ENCODE data around the gene KRT82.
"Not testable (repeated sequence)": the region's sequence is repeated elsewhere in the genome, so short reads cannot be mapped to it uniquely, and the experiment has no call there.

Gene KRT82

GRCh38 chr12:52405922-52406385 is at the start of gene KRT82:
TSS of gene KRT82 (minus strand) at chr12:52406335. CDS start at chr12:52406277, 58 bp downstream.
- DNase-seq, result no peak

DNA sequence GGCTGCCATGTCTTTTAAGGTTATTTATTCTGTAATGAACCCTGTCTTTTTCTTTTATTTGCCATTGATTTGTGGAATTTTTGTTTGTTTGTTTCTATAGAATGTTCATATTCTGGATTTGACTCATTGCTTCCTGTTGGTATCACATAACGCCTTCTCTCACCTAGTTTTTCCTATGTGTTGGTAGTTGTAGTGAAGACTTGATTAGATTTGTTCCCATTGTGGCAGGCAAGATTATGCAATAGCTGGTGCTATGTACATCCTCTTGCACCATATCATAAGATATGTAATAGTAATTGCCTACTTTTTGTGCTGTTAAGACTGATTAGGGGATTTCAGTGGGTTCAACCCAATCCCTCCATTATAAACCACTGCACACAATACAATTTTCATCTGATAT is 49.7 kb upstream of the KRT82 start:
- no peak for DNase-seq

GRCh38 chr12:52454411-52455201 is 48.5 kb upstream of the KRT82 start:
- DNase-seq, result no peak

GRCh38 chr12:52452101-52452500 is 46.0 kb upstream of the KRT82 start, which contains the start of gene KRT6B:
TSS of gene KRT6B (minus strand) at chr12:52452146. CDS start at chr12:52452078, 68 bp downstream.
- DNase-seq, result no peak

GRCh38 chr12:52448228-52448627 is 42.1 kb upstream of the KRT82 start:
- DNase-seq, result no peak

- not testable (repeated sequence) for DNase-seq
These were observed 41.1 kb upstream of the KRT82 start for GRCh38 chr12:52447196-52447595.

DNA sequence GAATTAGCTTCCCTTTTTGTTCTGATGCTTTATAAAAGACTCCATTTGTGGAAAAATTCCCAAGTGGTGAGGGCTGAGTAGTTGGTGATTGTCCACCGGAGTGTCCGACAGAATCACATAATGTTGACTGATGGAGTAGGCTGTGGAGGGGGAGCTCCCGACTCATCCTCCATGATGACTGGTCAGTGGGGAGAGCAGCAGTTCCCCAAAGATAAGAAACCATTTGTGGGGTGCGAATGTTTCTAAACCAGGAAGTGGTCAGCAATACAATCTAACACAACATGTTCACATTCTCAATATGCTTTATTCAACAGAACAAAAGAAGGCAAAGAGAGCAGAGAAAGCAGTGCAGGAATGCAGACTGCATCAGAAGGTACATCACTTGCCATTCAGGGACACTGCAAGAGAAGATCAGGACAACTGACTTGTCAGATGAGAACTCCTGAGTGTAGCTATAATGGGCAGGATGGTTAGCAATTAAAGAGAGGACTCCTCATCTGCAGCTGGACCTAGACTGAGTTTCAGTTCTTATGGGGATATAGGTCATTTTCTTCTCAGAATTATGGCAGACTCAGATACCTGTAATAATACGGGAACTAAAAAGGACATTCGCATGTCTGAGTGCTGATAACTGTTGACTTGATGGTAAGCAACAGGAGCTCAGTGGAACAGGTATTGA is 40.4 kb upstream of the KRT82 start:
- DNase-seq, result no peak

DNA sequence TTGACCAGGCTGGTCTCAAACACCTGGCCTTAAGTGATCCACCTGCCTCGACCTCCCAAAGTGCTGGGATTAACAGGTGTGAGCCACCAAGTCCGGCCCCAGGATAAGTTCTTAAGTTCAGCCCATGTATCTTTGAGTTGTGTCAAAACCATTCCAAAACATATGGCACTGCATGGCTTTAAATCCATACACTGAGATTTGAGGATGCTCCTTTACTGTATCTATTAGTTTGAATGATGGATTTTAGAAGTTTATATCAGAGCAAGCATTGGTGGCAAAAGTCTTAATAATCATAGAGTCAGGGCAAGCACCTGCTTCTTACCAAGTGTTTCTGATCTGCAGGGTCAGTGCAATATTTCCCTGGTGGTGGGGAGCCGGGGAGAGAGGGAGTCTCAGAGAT is 39.7 kb upstream of the KRT82 start:
- no peak for DNase-seq

DNA sequence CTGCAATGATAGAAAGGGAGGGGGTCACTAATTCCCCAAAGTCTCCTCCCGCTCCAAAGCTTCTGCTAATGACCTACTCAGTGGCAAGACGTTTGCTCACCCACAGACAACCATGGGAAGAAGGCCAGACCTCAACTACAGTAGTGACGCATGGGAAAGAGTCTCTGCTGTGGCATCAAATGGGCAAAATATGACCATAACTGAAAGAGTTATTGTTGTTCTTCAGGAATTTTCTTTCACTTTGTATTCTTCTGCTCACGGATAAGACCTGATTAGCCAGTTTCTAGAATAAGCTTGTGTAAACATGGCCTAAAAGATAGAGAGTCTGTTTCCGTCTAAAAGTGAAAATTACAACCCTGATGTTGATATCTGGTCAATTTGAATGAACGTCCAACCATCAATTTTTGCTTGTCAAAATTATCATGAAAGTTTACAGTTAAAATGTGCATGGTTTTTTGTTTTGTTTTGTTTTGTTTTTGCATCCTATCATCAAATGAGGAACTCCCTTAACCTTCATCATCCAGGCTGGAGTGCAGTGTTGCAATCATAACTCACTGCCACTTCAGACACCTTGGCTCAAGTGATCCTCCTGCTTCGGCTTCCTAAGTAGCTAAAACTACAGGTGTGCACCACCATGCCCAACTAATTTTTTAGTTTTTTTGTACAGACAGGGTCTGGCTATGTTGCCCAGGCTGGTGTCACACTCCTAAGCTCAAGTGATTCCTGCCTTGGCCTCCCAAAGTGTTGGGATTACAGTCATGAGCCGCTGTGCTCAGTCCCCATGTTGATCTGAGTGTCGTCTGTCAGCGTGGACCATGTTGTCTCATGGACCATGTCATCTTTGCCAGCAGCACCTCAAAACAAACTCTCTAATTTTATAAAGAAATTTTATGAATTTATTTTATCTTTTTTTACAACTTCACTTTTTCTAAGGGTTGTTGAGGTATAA is 38.8 kb upstream of the KRT82 start:
- no peak for DNase-seq

DNA sequence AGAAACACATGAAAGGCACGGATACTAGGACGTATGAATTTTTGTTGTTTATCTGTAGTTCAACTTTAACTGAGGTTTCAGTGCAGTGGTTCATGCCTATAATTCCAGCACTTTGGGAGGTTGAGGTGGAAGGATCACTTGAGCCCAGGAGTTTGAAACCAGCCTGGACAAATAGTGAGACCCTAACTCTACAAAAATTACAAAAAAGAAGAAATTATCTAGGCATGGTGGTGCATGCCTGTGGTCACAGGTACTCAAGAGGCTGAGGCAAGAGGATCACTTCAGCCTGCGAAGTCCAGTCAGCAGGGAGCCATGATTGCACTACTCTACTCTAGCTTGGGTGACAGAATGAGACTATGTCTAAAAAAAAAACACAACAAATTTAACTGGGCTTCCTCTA is 37.8 kb upstream of the KRT82 start:
- no peak for DNase-seq

DNA sequence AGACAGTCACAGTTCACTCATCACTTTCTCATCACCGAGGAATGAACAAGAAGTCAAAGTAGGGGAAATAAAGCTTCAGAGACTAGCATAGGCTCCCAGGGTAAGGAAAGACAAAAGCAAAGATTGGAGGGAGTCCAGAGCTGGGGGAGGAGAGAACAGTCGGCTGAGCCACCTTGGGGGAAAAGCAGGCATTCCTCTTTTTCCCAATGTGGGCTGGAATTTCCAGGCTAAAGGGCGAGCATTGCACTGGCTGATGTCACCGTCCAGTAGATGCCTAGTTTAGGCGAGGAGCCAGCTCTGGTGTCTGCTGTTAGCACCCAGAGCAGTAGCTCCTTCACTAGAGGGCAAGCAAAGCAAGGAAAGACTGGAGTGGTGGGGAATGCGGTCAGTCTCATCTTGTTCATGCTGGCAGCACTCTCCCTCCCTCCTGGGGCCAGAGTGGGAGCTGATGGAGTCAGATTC is 36.5 kb upstream of the KRT82 start:
- DNase-seq, result no peak

DNA sequence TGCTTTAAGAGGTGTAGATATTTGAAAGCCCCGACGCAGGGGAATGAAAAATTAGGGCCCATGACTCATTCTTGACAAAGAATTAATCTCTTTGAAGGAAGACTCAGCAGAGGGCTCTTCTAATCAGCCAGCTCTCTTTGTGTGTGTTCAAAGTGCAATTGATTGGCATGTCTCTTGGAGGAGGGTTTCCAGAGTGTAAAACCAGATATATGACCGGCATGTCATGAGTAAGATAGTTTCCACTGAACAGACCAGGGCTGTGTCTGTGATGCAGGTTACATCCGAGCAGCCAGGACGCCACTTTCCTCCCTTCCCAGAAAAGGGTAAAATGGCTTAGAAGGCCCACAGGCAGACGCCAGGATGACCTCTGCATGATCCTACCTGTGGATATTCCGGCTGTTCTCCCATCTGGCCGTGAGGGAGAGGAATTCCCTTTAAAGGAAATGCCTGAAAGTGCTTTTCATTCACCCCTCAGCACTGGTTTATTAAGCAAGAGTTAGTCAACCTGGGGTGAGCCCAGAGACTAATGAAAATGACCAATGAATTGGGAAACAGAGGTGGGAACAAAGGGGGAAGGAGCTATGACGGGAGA is 35.3 kb upstream of the KRT82 start:
- DNase-seq, result no peak

DNA sequence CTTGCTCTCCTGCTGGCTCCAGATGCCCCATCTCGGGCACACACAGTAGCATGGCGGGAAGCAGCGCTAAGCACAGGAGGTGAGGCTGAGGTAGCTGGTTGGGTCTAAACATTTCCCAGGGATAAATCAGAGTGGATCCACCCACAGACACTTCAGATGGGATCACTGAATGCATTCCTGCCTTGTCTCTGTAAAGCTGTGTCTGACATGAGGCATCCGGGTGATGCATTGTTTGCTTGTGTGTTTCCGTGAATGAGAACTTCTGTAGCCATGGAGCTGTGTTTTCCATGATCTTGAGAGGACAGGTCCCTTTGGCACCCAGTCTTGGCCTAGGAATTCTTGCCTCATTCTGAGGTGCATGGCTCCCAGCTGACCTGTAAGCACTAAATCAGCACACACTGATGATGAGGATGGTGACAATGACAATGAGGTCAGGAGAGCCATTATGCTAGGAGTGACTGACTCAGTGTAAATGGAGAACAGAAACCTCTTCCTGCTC is 34.7 kb upstream of the KRT82 start:
- DNase-seq, result no peak

DNA sequence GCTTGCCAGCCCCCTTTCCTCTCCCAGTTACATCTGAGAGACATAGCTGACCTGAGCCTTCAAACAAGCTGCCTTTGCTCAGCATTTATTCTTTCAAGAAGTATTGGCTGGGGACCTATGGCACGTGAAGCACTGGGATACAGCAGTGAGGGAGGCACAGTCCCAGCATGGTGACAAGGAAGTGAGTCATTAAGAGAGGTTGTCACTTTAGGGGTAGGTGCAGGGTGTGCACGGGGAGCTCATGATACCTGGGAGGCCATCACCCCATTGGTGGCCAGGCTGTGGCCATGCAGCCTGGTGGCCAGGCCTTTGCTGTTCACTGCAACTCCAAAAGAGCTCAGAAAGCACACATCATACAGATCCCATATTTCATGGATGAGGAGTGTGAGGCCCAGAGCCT is 33.7 kb upstream of the KRT82 start:
- no peak for DNase-seq

DNA sequence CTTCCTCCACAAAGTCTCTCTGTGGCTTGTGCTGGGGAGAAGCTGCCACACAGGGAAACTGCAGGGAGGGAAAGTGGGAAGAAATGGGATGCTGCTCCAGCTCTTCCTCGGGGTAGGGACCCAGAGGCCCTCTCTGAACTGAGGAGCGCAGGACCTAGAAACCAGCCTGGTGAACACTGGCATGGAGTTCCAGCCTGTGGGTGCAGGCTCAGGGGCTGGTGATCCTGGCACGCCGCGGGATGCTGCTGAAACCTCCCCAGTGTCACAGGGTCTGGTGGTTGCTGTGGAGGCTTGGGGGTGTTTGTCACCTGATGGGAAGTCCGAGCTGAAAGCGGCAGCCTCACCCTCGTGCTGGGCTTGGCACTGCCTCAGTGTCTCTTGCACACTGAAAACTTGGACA is 33.3 kb upstream of the KRT82 start:
- DNase-seq, result no peak

- no peak for DNase-seq
These were observed 32.5 kb upstream of the KRT82 start for GRCh38 chr12:52438305-52439301.

- DNase-seq, result no peak
These were observed 31.4 kb upstream of the KRT82 start for GRCh38 chr12:52437508-52437907.

DNA sequence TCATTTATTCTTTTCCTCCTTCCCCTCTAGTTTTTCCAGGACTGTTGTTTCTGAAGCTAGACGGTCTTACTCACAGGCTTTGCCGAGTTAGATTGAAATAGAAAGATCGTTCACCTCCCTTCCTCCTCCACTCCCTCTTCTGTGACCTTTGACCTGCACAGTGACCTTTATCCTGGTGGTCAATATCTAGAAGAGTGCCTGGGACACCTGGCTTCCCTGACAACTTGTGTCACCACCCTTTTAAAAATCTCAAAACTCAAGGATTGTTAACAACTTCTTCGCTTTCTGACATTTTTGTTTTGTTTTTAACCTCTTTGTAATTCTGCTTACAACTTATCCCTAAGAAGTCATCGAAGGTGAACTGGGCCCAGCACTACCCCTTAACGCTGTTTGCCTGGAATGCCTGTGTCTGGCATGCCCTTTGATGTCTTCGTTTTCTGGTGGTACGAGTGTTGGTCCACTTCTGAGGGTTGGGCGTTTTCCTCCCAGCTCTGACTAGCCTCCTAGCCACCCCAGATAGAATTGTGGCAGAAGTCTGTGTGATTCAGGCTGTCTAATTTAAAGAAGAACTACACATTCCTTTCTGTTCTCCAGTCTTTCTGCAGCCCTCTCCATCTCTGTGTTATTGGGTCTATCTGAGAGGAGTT is 30.8 kb upstream of the KRT82 start:
- DNase-seq, result no peak

- no peak for DNase-seq
These were observed 30.1 kb upstream of the KRT82 start for GRCh38 chr12:52436000-52436827.

DNA sequence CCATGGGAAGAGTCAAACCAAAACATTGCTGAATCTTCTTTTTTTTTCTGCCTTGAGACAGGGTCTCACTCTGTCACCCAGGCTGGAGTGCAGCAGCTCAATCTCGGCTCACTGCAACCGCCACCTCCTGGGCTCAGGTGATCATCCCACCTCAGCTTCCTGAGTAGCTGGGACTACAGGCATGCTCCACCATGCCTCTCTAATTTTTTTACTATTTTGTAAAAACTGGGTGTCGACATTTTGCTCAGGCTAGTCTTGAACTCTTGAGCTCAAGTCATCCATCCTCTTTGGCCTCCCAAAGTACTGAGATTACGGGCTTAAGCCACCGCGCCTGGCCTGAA is 29.5 kb upstream of the KRT82 start:
- DNase-seq, result no peak

Measured in NCI-H1105 treated with DMSO at 0.1 percent for 48 hours (cell line).